Activated naive CD4-positive, alpha-beta T cell treated with Interleukin-2 at 50 U/mL for 16 hours (primary cell): ENCODE results near the gene CRABP1.
"Not testable (repeated sequence)": the region's sequence is repeated elsewhere in the genome, so short reads cannot be mapped to it uniquely, and the experiment has no call there.

Experiments used
- DNase-seq: peaks from one replicate; pipeline ENCODE4 v3.0.0-alpha.2; 2020

Gene CRABP1

DNA sequence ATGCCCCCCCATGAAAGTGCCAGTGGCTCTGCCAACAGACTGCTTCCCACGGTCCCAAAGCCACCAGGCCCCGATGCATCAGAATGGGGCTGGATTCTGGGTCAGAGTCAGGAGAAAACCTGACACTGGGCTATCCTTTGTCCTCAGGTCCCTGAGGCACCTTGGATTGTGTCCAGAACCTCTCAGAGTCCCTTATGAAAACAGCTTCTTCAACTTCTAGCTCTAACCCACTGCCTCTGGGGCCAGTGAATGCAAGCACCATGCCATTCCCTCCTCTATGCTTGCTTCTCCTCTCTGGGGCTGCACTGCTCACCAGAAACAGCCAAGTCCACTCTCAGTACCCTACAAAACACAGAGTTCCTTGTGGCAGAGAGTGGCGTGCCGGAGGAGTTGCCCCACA lies 9.9 kb downstream of the CRABP1 start:
- no peak for DNase-seq

DNA sequence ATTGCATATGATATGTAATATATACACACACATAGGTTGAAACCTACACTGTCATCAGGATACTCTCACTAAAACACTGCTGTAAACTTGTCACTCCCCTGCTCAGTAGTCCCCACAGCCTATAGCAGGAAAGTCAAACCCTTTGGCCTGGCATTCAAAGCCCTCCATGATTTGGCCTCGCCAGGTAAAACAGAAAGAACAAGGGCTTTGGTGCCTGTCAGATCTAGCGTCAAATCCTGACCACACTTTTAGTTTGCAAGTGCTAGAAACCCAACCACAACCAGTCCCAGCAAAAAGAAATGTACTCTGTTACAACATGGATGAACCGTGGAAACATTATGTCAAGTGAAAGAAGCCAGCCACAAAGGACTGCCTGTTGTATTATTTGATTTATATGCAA lies 11.4 kb downstream of the CRABP1 start:
- no peak for DNase-seq

DNA sequence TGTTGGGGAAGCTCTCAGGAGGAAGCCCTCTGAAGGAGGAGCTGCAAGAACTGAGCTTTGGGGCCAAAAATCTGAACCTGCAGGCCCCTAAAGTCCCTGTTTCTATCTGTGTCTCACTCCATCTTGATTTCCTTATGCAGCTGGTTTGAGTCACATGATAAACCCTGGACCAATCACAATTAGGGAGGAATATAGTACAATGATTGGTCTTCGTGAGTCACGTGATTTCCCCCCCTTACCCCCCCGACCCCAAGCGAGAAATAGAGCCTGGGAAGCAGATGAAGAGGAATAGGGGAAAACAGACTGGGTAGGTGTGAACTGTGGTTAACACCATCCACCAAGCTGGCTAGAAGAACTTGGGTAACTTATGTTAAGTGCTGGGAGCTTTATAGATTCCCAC lies 12.9 kb downstream of the CRABP1 start:
- no peak for DNase-seq

DNA sequence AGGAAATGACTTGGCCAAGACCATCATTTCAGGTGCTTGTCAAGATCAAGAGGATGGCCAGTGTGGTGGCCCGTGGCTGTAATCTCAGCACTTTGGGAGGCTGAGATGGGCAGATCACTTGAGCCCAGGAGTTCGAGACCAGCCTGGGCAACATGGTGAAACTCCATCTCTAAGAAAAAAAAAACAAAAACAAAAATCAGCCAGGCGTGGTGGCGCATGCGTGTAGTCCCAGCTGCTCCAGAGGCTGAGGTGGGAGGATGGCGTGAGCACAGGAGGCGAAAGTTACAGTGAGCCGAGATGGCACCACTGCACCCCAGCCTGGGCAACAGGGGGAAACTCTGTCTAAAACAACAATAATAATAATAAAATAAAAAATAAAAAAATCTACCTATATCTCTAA lies 15.0 kb downstream of the CRABP1 start:
- DNase-seq: no peak

DNA sequence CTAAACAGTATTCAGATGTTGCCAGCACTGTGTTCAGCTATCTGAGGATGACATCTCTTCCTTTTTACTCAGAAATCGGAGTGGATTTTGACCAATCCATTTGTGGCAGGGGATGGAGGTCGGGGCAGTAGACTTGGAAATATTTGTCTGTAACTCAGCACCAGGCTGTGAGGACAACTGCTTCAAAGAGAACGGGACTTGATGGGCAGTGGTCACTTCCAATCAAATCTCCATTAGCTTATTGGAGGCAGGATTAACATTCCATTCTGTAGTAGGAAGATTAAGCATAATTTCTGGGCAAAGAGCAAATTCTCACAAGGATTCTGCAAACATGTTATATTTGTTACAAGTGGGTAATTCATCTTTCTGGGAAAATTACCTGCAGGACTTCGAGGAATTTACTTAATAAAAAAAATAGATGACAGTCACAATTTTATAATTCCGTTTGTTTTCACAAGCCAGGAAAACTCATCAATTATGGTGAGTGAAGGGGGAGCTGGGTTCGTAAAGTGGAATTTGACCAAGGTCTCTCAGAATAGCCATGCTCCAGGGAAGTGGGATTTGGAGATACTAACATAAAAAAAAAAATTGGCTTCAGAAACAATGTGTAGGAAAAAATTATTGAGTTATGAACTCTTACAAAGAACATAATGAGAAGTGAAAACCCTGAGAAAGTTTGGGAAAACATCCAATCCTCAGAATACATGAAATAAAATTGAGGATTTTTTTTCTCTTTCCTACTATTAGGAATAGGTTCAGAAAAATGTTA lies 18.1 kb downstream of the CRABP1 start:
- no peak for DNase-seq

DNA sequence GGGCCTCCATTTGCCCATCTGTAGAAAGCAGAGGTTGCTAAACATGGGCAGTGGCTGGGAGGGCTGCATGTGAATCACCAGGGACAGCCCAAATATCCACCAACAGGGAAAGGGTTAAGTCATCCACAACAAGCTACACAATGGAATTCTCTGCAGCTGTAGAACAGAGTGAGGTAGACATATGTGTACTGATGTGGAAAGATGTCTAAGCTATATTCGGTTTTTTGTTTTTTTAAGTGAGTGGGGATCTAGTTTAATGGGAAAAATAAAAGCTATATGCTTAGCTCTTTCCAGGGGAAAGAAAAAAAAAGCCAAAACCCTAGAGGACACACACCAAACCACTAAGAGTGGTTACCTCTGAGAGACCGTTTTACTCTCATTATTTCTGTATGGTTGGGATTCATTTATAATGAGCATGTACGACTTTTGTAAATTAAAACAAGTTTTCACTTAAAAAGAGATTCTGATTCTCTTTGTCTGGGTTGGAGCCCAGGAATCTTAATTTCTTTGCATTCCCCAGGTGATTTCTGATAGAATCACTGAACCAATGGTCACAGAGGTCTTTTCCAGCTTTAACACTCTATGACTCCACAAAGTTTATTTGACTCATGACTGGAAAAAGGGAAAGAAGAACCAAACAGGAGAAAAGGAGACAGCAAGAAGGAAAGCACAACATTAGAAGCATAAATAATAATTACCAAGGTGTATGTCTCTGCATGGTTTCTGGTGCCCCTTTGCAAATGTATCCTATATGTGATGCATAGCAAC lies 19.1 kb downstream of the CRABP1 start:
- DNase-seq: no peak

DNA sequence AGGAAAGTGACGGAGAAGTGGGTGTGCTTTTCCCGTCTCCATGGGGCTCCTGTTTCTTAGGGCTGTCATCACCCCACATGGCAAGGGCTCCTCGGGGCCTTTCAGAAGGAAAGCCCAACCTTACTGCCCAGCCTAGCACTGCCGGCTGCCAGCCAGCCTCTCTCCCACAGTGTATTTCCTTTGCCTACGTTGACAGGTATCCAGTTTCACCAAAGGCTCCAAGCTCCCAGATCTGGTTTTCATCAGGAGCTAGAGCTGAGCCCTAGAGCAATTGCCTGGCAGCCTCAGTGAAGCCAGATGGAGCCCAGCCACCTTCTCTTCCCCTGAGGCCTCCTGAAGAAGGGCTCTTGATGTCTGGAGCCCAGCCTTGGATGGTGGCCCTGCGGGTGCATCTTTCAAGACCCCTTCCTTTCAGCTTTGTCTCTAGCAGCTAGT lies 20.2 kb downstream of the CRABP1 start:
- no peak for DNase-seq

DNA sequence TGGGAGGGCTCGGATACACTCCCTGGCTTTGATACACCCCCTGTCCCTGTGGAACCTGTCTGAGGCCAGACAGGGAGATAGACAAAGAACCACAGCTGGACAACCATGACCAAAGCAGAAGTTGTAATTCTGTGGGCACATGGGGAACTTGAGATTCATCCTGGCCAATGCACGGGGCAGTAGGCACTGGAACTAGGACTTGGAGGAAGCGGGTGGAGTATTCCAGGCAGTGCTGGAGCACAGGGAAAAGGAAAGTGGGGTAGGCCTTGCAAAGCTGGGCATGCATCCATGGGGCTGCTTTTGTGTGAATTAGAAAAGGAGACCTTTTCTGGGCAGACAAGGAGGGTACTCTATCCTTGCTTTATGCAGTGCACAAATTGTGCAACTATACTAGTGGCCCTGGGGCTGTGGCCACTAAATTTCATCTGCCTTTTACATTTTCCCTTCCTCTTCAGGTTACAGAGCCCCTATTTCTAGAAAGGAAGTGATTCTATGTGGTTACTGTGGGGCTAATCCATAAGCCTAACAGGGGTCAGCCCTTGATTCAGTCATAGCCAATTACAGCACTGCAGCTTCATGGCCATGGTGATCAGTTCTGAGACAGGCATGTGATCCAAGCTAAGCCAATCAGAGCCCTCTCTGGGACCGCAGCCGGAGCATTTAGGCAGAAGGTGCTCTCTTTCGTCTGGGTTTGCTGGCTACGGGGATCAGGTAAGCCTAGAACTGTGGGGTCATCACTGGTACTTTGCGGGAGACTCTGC lies 21.0 kb downstream of the CRABP1 start:
- DNase-seq: no peak

DNA sequence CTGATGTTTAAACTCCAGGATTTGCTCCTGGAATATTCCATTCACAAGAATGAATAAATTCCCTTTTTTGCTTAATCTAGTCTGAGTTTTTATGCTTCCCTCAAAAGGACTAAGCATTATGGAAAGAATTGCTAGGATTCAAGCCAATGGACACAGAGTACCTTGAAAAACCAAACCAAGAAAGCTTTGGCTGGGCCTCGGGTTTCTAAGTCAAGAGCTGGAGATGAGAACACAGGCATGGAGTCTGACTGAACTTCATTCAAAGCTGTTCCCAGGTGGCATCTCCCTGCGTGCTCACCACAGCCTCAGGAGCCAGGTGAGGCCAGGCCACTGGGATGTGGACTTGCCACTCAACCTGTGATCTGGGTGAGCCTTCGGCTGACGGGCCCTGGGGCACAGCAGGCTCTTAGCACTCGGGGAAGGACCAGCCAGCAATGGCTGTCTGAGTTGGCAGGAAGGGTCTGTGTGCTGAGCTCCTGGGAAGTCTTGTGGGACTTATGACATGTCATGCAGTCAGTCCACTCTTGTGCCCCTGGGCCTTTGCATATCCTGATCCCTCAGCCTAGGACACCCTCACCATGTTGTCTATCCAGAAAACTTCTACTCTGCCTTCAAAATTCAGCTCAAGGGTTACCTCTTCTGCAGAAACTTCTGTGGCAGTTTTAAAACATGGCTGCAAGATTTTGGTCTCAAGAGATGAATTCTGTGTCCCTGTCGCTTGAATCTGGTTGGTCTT lies 21.8 kb downstream of the CRABP1 start:
- no peak for DNase-seq

DNA sequence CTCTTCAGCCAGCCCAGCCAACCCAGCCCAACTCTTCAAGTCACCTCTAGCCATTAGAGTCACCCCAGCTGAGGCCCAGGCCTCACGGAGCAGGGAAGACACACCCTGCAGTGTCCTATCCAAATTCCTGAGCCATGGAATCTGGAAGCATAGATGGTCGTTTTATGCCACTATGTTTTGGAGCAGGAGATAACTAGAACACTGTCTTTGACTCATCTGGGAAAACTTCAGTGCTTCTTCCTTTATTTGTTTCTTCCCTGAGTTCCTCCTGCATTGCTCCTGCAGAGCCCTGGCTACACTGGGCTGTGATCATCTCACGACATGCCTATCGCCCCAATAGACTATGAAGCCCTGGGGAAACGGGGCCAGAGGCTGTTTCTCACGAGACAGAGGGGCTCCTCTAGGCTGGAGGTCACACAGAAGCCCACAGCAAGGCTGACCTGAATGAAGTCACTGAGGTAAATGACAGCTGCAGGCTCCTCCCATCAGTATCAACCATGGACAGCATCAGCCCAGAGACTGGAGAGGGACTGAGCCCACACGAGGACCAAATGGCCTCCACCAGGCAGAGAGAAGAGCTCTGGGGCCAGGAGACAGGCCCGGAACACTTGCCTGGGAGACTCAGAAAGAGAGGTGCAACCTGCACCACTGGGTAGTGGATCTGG lies 22.7 kb downstream of the CRABP1 start:
- DNase-seq: no peak

DNA sequence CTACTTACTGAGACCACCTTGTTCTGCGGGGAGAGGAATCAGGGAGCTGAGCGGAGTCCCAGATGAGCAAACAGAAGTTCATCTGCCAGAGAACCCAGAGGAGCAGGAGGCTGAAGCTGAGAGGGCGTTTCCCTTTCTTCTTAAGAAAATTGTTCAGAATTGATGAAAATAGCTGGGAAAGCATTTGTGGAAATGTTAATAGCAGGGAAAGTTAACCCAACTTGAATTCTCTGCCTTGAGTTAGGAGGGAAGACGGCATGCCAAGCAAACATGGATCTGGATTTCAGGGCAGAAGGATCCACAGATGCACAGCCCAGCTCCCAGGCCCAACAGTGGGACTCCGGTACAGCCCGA lies 23.2 kb downstream of the CRABP1 start:
- DNase-seq: no peak

DNA sequence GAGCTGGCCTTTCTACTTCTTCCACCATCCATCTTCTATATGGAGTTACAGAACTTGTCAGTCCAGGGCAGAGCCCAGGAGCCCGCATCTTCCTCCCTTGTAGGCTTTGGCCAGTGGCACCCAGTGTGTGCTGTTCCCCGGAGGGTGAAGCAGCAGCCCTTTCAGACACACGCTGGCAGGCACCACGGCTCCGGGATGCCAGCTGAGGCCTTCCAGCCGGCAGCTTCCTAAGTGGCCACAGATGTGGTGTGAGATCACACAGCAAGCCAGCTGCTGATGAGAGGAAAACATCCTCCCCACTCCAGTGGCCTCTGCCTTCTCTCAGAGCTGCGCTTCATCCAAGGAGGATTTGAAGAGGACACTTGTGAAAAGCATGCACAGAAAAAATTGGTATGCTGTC lies 24.1 kb downstream of the CRABP1 start:
- DNase-seq: no peak

DNA sequence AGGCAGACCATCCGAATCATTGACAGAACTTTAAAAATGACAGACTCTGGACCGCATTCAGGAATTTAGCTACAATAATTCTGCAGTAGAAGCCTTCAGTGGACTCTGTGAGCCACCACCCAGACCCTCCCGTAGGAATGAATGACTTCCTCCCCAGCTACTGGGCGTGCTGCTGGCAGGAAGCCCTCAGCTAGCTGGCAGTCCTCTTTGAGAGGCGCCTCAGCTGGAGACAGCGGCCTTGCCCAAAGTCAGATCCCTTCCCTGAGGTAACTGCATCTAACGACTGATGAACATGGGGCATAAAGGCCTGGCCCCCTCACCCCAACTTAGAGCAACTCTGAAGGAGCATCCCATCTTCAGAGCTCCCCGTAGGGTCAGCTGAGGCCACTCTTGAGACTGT lies 25.8 kb downstream of the CRABP1 start:
- no peak for DNase-seq

DNA sequence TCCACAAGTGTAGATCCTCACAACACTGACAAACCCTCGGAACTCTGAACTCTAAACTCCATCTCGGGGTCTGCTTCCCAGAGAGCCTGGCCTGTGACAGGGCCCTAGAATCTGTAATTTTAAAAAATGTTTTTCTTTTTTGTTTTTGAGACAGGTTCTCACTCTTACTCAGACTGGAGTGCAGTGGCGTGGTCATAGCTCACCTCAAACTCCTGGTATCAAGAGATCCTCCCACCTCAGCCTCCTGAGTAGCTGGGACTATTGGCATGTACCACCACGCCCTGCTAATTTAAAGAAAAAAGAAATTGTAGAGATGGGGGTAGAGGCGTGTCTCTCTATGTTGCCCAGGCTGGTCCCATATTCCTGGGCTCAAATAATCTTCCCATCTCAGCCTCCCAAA lies 26.2 kb downstream of the CRABP1 start:
- DNase-seq: no peak

DNA sequence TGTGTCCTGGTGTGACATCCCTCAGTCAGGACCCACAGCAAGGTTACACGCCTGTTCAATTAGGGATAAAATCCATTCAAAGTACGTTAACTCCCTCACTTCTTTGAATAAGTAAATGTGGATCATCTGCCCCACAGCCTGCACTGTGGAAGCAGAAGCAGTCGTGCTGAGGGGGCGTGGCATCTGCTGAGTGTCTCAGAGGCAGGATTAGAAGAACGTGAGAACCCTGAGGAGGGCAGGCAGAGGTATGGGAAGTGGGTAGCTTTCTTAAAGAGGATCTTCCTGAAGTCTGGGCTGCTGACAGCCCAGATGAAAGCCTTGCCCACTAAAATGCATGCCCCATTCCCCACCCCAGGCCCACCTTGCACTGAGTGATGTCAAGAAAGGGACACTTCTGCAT lies 28.5 kb downstream of the CRABP1 start:
- no peak for DNase-seq

DNA sequence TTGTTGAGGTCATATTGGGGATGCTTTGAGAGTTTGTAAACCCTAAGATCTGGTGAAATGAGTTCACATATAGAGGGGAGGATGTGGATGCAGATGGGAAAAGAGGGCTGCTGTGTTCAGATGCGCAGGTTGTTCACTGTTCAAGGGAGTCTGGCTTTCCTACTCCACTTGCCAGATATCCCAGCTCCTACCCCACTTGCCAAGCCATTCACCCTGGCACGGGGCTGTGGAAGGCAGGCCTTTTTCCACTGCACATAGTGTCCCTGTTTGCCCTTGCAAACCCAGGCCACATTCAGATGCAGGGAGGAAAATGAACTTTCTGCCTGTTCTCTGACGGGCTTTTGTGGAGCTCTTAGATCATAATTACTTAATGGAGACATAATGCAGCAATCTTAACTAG lies 29.0 kb downstream of the CRABP1 start:
- no peak for DNase-seq

DNA sequence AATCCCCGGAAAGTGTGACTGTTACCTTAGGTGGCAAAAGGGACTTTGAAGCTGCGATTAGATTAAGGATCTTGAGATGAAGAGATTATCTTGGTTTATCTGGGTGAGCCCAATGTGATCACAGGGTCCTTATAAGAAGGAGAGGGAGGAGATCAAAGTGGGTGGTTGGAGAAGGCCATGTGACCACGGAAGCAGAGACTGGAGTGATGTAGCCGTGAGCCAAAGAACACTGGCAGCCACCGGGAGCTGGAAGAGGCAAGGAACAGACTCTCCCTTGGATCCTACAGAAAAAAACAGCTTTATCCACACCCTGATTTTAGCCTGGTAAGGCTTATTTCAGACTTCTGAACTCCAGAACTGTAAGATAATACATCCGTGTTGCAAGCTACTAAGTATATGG lies 29.9 kb downstream of the CRABP1 start:
- no peak for DNase-seq

DNA sequence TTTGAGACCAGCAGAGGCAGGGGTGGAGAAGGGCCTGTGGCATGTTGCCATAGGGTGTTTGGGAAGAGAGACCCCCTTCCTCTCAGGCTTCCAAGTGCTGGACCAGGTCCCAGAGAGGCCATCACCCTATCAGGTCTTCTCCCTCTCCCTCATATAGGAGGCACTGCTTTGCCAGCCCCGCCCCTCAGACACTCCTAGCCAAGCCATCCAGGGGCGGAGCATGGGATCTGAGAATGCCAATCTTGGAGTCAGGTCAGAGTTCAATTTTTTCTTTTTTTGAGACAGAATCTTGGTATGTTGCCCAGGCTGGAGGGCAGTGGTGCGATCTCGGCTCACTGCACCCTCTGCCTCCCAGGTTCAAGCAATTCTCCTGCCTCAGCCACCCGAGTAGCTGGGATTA lies 32.7 kb downstream of the CRABP1 start:
- DNase-seq: no peak

DNA sequence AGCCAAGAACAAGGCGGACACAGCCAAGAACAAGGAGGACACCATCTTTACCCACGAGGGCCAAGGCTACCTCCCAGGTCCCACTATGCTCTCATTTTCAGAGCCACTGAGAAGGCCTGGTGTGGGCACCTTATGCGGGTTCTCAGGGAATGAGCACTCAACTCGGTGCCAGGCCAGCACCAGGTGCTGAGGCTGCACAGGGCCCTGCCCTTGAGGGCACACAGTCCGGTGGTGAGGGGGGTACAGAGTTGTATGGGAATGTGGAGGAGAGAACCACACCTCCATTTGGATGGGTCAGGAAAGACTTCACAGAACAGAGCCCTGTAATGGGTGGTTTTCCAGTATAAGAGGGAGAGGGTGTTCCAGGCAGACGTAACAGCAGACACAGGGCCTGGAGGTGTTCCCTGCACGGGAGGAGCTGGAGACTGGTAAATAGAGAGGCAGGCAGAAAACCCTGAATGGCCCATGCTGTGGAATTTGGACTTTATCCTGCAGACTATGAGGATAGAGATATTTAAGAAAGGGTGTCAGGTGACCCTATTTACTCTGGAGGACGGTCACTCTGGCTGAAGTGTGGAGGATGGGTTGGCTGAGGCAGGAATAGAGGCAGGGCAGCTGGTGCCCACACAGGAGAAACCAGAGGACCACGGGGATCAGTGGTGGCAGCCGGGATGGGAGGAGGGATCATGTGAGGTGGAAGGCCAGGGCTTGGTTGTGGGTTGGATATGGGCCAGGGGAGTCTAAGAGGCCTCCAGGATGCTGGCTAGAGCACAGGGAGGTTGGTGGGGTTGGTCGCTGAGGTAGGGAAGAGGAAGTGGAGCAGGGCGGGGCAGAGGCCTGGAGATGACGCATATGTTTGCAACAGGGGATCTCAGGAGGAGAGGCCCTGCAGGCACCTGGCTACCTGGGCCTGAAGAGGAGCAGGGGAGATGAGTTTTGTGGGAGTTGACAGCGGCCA lies 34.6 kb downstream of the CRABP1 start:
- DNase-seq: no peak

DNA sequence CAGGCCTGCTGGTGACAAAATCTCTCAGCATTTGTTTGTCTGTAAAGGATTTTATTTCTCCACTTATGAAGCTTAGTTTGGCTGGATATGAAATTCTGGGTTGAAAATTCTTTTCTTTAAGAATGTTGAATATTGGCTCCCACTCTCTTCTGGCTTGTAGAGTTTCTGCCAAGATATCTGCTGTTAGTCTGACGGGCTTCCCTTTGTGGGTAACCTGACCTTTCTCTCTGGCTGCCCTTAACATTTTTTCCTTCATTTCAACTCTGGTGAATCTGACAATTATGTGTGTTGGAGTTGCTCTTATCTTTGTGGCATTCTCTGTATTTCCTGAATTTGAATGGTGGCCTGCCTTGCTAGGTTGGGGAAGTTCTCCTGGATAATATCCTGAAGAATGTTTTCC lies 40.0 kb downstream of the CRABP1 start:
- not testable (repeated sequence) for DNase-seq

DNA sequence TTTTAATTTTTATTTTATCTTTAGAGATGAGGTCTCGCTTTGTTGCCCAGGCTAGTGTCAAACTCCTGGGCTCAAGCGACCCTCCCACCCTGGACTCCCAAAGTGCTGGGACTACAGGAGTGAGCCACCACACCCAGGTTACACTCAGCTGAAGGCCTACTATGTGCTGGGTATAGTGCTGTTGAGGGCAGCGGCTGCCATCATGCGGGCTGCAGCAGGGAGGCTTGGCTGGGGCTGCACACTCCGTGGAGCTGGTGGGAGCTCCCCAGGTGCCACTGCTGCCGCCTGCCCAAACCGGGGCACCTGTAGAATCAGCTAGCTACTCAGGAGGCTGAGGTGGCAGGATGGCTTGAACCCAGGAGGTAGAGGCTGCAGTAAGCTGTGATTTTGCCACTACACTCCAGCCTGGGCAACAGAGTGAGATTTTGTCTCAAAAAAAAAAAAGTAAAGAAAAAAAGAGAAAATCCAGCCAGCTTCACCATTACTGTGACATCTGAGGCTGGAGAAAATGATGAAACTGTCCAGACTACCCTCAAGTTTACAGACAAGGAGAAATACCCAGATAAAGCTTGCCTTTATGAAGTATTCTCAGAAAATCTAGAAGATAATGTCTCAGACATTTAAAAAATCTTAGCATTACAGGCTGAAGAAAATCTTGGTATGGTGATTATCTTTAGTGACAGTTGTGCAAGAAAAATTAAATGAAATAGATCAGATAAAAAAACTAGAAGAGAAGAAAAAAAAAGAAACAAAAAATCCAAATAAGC lies 42.1 kb downstream of the CRABP1 start:
- no peak for DNase-seq
